Naive thymus-derived CD4-positive, alpha-beta T cell (primary cell): Measurements from ENCODE around the gene FAM3C. TPM values are rescaled to one million over a fixed set of nuclear protein-coding genes. Genes with fewer than 3 reads are reported as not detected.
A peak's percentile ranks its signal among the peaks of the same experiment; 100 is the strongest.

Experiments
- ATAC-seq: fragments of 150-1000 bp; cut with Tn5 transposase; 2 replicates; pipeline ENCODE4 v1.10.0; 2021; ENCODE audit warnings: mild to moderate bottlenecking, moderate library complexity
- CTCF ChIA-PET: fragments of 350-600 bp; sonication (Branson Sonifier 250); formaldehyde crosslinking; loops from one replicate; lab custom pipeline; 2021; ENCODE audit warnings: antibody characterized with exemption; lab: Charles Lee
- POLR2A ChIA-PET: fragments of 350-600 bp; sonication (Branson Sonifier 250); formaldehyde crosslinking; loops from one replicate; lab custom pipeline; 2021; ENCODE audit warnings: antibody characterized with exemption, inconsistent platforms; lab: Charles Lee
- DNase-seq, 9 donors: peaks; one replicate each; pipeline versions ENCODE4 v3.0.0 to v3.0.0-alpha.2; 2020 to 2022; ENCODE audit warnings: mixed read lengths in 1 of 9
- H3K27ac ChIP-seq: one replicate; pipeline ENCODE4 v1.7.0; 2013; ENCODE audit warnings: mild to moderate bottlenecking, low read depth, low read length, moderate library complexity
- H3K27me3 ChIP-seq, 2 donors: one replicate each; pipeline ENCODE4 v1.7.0; 2013; ENCODE audit warnings: low read length in 2 of 2, mild to moderate bottlenecking in 2 of 2, moderate library complexity in 2 of 2; ENCODE audit not compliant: control insufficient read depth in 2 of 2, insufficient read depth in 2 of 2
- H3K36me3 ChIP-seq, 3 experiments: 1 replicate in 2 of 3; 2 replicates in 1 of 3; pipeline ENCODE4 v1.7.0; 2013; ENCODE audit warnings: low read length in 3 of 3, mild to moderate bottlenecking in 3 of 3, moderate library complexity in 1 of 3; ENCODE audit not compliant: insufficient read depth in 3 of 3, control insufficient read depth in 2 of 3
- H3K4me1 ChIP-seq, 2 donors: one replicate each; pipeline ENCODE4 v1.7.0; 2013; ENCODE audit warnings: low read length in 2 of 2, mild to moderate bottlenecking in 2 of 2, moderate library complexity in 1 of 2; ENCODE audit not compliant: control insufficient read depth in 2 of 2, insufficient read depth in 2 of 2
- H3K4me3 ChIP-seq: 2 replicates; pipeline ENCODE4 v1.7.0; 2013; ENCODE audit warnings: mild to moderate bottlenecking, low read length
- H3K9me3 ChIP-seq, 3 experiments: 1 replicate in 2 of 3; 2 replicates in 1 of 3; pipeline ENCODE4 v1.7.0; 2013; ENCODE audit warnings: low read length in 3 of 3; ENCODE audit not compliant: control insufficient read depth in 2 of 3
- H3K27ac Mint-ChIP-seq, 9 donors: one replicate each; pipeline ENCODE4 v1.8.0; 2020 to 2022; ENCODE audit warnings: mixed read lengths in 9 of 9, mild to moderate bottlenecking in 8 of 9, moderate library complexity in 5 of 9, inconsistent platforms in 2 of 9
- H3K27me3 Mint-ChIP-seq, 5 donors: one replicate each; pipeline ENCODE4 v1.8.0; 2021 to 2022; ENCODE audit warnings: mixed read lengths in 5 of 5, mild to moderate bottlenecking in 1 of 5
- H3K36me3 Mint-ChIP-seq, 5 donors: one replicate each; pipeline ENCODE4 v1.8.0; 2020 to 2022; ENCODE audit warnings: mixed read lengths in 5 of 5, mild to moderate bottlenecking in 3 of 5, inconsistent platforms in 1 of 5
- H3K4me1 Mint-ChIP-seq, 7 donors: one replicate each; pipeline ENCODE4 v1.8.0; 2020 to 2022; ENCODE audit warnings: mixed read lengths in 7 of 7, mild to moderate bottlenecking in 3 of 7, inconsistent platforms in 1 of 7
- H3K4me3 Mint-ChIP-seq, 10 donors: one replicate each; pipeline ENCODE4 v1.8.0; 2020 to 2022; ENCODE audit warnings: mild to moderate bottlenecking in 10 of 10, mixed read lengths in 10 of 10, moderate library complexity in 6 of 10, inconsistent platforms in 2 of 10
- H3K9me3 Mint-ChIP-seq, 11 donors: one replicate each; pipeline ENCODE4 v1.8.0; 2020 to 2022; ENCODE audit warnings: mixed read lengths in 11 of 11, mild to moderate bottlenecking in 4 of 11, inconsistent platforms in 1 of 11, moderate library complexity in 1 of 11
- intact Hi-C, 2 donors: fragments of 100-400 bp; cut with micrococcal nuclease; formaldehyde crosslinking; loops; one replicate each; pipeline ENCODE4 v1.15.1; 2023
- polyA plus RNA-seq, 2 donors: library from polyadenylated mRNA; unstranded; fragments of 300-500 nt; fragmentation: Illumina TruSeq; gene quantifications; one replicate each; pipeline ENCODE4 v1.2.3, GENCODE V29; 2021
- total RNA-seq, 6 experiments: library from RNA in 5 of 6; stranded (reverse) in 5 of 6; gene quantifications; 1 replicate in 5 of 6; 2 replicates in 1 of 6; pipeline ENCODE4 v1.2.3 and lab custom pipeline; 2021 to 2026

FAM3C gene
- total and polyA plus RNA-seq, 7 experiments from 2014 or later: 9.6 to 28.4 (median 12.4) TPM

DNA sequence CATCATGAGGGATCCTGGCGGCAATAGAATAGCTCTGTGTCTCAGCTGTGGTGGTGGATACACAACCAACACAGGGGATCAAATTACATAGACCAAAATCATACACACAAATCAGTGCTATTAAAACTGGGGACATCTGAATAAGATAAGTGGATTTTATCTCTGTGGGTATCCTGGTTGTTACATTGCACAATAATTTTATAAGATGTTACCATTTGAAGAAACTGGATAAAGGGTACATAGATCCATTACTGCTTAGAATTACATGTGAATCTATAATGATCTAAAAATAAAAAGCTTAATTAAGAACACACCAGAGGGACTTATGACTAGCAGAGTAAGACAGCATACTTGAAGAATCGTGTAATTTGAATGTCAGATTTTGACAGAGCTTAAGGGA lies 8.2 kb upstream of the FAM3C start:
- peaks cover 0 to 3% (median 0%) of the 10 kb centered on the region in 11 donors for H3K9me3 Mint-ChIP-seq
- Histone ChIP-seq H3K4me3 (no peak overlapping the region), H3K9me3 (no peaks in the 10 kb centered on the region), H3K36me3 (no peaks in the 10 kb centered on the region), H3K27me3 (no peaks in the 10 kb centered on the region), H3K4me1 (no peaks in the 10 kb centered on the region), H3K27ac (no peak overlapping the region)
- H3K4me3 Mint-ChIP-seq: no peak overlapping the region
- H3K4me1 Mint-ChIP-seq: peaks cover 0 to 4% (median 0%) of the 10 kb centered on the region in 7 donors
- ChIA-PET CTCF (interaction anchor here (1.5 kb wide), 1 partner anchor 37 kb away, joined by 5 read pairs; no protein-coding TSS in a partner anchor), POLR2A (no interaction called here)
- H3K36me3 Mint-ChIP-seq: no peaks in the 10 kb centered on the region
- ATAC-seq (no peak), DNase-seq (no peak)
- no peak overlapping the region for H3K27ac Mint-ChIP-seq
- intact Hi-C loops: no loop called here
- H3K27me3 Mint-ChIP-seq: peaks cover 0 to 7% (median 4%) of the 10 kb centered on the region in 5 donors

DNA sequence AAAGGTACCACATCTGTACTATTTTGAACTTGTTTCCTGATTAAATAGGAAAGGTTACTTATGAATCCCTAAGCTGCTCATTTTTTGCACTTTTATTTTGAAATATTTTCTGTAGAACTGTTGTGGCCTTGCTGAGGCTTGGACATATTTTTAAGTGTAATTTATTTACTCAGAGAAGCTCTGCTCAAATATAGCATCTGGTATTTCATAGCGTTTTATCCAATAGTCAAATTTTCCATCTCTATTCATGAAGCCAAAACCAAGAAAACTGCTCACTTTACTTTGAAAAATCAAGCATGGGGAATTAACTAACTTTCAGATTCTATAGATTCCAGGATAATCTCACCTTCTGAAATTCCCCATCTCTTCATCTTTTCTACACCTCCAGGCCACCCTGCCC lies 6.6 kb upstream of the FAM3C start:
- POLR2A ChIA-PET: interaction anchor here (0.9 kb wide), 1 partner anchor 9 kb away, joined by 4 read pairs; no protein-coding TSS in a partner anchor
- Mint-ChIP-seq H3K9me3 (peaks cover 0 to 3% (median 0%) of the 10 kb centered on the region in 11 donors), H3K4me3 (no peak overlapping the region), H3K27ac (no peak overlapping the region), H3K27me3 (peaks cover 0 to 7% (median 4%) of the 10 kb centered on the region in 5 donors), H3K36me3 (no peaks in the 10 kb centered on the region), H3K4me1 (peaks cover 0 to 4% (median 0%) of the 10 kb centered on the region in 7 donors)
- Histone ChIP-seq H3K27me3 (no peaks in the 10 kb centered on the region), H3K4me1 (no peaks in the 10 kb centered on the region), H3K27ac (no peak overlapping the region), H3K4me3 (no peak overlapping the region), H3K36me3 (no peaks in the 10 kb centered on the region), H3K9me3 (no peaks in the 10 kb centered on the region)
- CTCF ChIA-PET: no interaction called here
- DNase-seq (no peak), ATAC-seq (no peak)
- intact Hi-C loops: no loop called here

DNA sequence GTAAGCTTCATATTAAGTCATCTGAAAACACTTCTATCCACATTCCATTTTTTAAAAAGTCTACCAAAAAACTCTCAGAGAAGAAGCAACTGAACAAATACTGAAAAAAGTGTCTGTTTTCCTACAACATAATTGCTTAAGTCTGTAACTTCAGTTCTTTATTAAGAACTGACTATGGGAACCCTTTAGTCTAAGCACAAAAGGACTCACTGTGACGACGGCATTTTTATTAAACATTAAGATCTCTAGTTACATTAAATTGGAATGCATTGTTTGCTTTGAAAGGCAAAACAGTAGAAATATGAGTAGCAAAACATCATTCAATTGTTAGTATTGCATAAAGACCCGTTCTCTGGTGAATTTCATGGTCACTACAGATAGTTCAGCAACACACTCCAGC lies 5.8 kb upstream of the FAM3C start:
- ChIA-PET CTCF (interaction anchor here (0.7 kb wide), 1 partner anchor 170 kb away, joined by 4 read pairs; no protein-coding TSS in a partner anchor), POLR2A (no interaction called here)
- H3K36me3 Mint-ChIP-seq: no peaks in the 10 kb centered on the region
- no peaks in the 10 kb centered on the region for H3K36me3 ChIP-seq
- H3K27ac Mint-ChIP-seq: no peak overlapping the region
- no peaks in the 10 kb centered on the region for H3K4me1 ChIP-seq
- peaks cover 0 to 8% (median 0%) of the 10 kb centered on the region in 7 donors for H3K4me1 Mint-ChIP-seq
- H3K27ac ChIP-seq: no peak overlapping the region
- no peaks in the 10 kb centered on the region for H3K9me3 ChIP-seq
- no peak for ATAC-seq
- H3K27me3 ChIP-seq: no peaks in the 10 kb centered on the region
- no peak overlapping the region for H3K4me3 Mint-ChIP-seq
- H3K4me3 ChIP-seq: no peak overlapping the region
- intact Hi-C loops: no loop called here
- no peak for DNase-seq
- peaks cover 0 to 7% (median 4%) of the 10 kb centered on the region in 5 donors for H3K27me3 Mint-ChIP-seq
- H3K9me3 Mint-ChIP-seq: peaks cover 0 to 3% (median 0%) of the 10 kb centered on the region in 11 donors

GRCh38 chr7:121398246-121398645 lies 2.1 kb upstream of the FAM3C start:
- Histone ChIP-seq H3K9me3 (no peaks in the 10 kb centered on the region), H3K27ac (no peak overlapping the region), H3K27me3 (no peaks in the 10 kb centered on the region), H3K4me3 (no peak overlapping the region), H3K36me3 (no peaks in the 10 kb centered on the region), H3K4me1 (peaks cover 0 to 3% of the 10 kb centered on the region in 2 donors)
- ATAC-seq: no peak
- Mint-ChIP-seq H3K9me3 (no peaks in the 10 kb centered on the region), H3K4me1 (peaks cover 0 to 26% (median 15%) of the 10 kb centered on the region in 7 donors), H3K27me3 (no peaks in the 10 kb centered on the region), H3K36me3 (no peaks in the 10 kb centered on the region), H3K27ac (no peak overlapping the region), H3K4me3 (no peak overlapping the region)
- ChIA-PET POLR2A (interaction anchor here (0.8 to 1.2 kb wide), 4 partner anchors 13 to 43 kb away, joined by 3 to 4 read pairs (median 3); no protein-coding TSS in a partner anchor), CTCF (interaction anchor here (0.6 to 4.7 kb wide), 9 partner anchors 9 to 149 kb away, joined by 3 to 32 read pairs (median 4); no protein-coding TSS in a partner anchor)
- DNase-seq: no peak
- intact Hi-C loops: loop anchor here (5.0 to 10.0 kb wide), 2 partner anchors 84 to 413 kb away; partner anchors contain the start of gene CPED1 (in 1 of the 2)

- intact Hi-C loops: loop anchor here (2.0 to 10.0 kb wide), 3 partner anchors 17 to 413 kb away; partner anchors contain the start of gene CPED1 (in 1 of the 2)
- ChIA-PET POLR2A (interaction anchor here (0.8 to 1.2 kb wide), 4 partner anchors 13 to 43 kb away, joined by 3 to 4 read pairs (median 3); no protein-coding TSS in a partner anchor), CTCF (interaction anchor here (0.6 to 4.7 kb wide), 12 partner anchors 9 to 149 kb away, joined by 3 to 32 read pairs (median 4); no protein-coding TSS in a partner anchor)
- no peaks in the 10 kb centered on the region for H3K27me3 ChIP-seq
- H3K36me3 ChIP-seq: no peaks in the 10 kb centered on the region
- Mint-ChIP-seq H3K4me1 (peaks cover 2 to 28% (median 17%) of the 10 kb centered on the region in 7 donors), H3K36me3 (peaks cover 0 to 3% (median 2%) of the 10 kb centered on the region in 5 donors), H3K9me3 (peaks cover 0 to under 1% (median 0%) of the 10 kb centered on the region in 11 donors), H3K4me3 (no peak overlapping the region), H3K27ac (peak overlapping the region in 2 of 9 donors; percentile 67 to 68), H3K27me3 (no peaks in the 10 kb centered on the region)
- no peak for ATAC-seq
- DNase-seq: no peak
- no peak overlapping the region for H3K27ac ChIP-seq
- peaks cover 0 to 3% of the 10 kb centered on the region in 2 donors for H3K4me1 ChIP-seq
- no peak overlapping the region for H3K4me3 ChIP-seq
- H3K9me3 ChIP-seq: no peaks in the 10 kb centered on the region
These were observed 1.7 kb upstream of the FAM3C start for GRCh38 chr7:121397822-121398221.

DNA sequence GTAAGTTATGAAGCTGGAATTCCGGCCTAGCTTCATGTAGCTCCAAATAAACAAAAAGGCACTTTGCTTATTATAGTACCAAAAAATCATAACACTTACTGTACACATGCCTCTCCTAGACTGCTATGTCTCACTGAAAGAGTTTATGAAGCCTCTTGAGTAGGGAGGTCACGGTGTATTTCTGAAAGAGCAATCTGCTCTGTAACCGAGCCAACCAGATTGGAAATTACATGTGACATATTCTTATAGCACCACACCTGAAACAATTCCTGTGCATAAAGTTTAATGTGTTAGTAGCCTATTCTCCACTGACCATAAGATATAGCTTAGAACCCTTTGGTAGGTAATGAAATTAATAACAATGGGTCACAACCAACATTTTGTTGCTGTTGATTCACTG lies 1.3 kb upstream of the FAM3C start:
- peak overlapping the region in 4 of 9 donors; percentile 38 to 68 (median 60) for H3K27ac Mint-ChIP-seq
- H3K36me3 Mint-ChIP-seq: peaks cover 0 to 7% (median 5%) of the 10 kb centered on the region in 5 donors
- H3K36me3 ChIP-seq: no peaks in the 10 kb centered on the region
- H3K9me3 ChIP-seq: no peaks in the 10 kb centered on the region
- intact Hi-C loops: loop anchor here (2.0 to 10.0 kb wide), 3 partner anchors 17 to 413 kb away; partner anchors contain the start of gene CPED1 (in 1 of the 2)
- peak overlapping the region in 7 of 10 donors; percentile 33 to 88 (median 56) for H3K4me3 Mint-ChIP-seq
- ATAC-seq: no peak
- H3K27me3 ChIP-seq: no peaks in the 10 kb centered on the region
- H3K4me1 ChIP-seq: peaks cover 0 to 3% of the 10 kb centered on the region in 2 donors
- CTCF ChIA-PET: interaction anchor here (0.9 to 4.7 kb wide), 11 partner anchors 11 to 150 kb away, joined by 3 to 32 read pairs (median 4); no protein-coding TSS in a partner anchor
- POLR2A ChIA-PET: interaction anchor here (0.8 to 1.2 kb wide), 3 partner anchors 10 to 44 kb away, joined by 3 to 4 read pairs (median 3); no protein-coding TSS in a partner anchor
- no peak overlapping the region for H3K27ac ChIP-seq
- DNase-seq: no peak
- no peak overlapping the region for H3K4me3 ChIP-seq
- no peaks in the 10 kb centered on the region for H3K27me3 Mint-ChIP-seq
- peaks cover 0 to 3% (median 0%) of the 10 kb centered on the region in 11 donors for H3K9me3 Mint-ChIP-seq
- peaks cover 6 to 32% (median 22%) of the 10 kb centered on the region in 7 donors for H3K4me1 Mint-ChIP-seq
